ENCODE data around the gene ZFYVE28. TPM values are rescaled to one million over a fixed set of nuclear protein-coding genes. Genes with fewer than 3 reads are reported as not detected.

Gene ZFYVE28
- total RNA-seq, 1 experiment from 2014 or later = 19.2 TPM

- BruUV-seq (replicated peaks) = no TSS peak
- TF ChIP-seq POLR2AphosphoS5 (IDR thresholded peaks at IDR 0.05; ENCODE audit: low read depth, low read length) (no peak), JUND (IDR thresholded peaks at IDR 0.05) (no peak), ZNF274 (IDR thresholded peaks at IDR 0.05; ENCODE audit: low read depth, low read length) (no peak), TCF7L2 (IDR thresholded peaks at IDR 0.05; ENCODE audit: borderline replicate concordance, extremely low read depth, insufficient read depth, insufficient read length) (no peak), CEBPB (IDR thresholded peaks at IDR 0.05; ENCODE audit: low read depth) (no peak), SP1 (IDR thresholded peaks at IDR 0.05; ENCODE audit: low read depth) (no peak), SRF (IDR thresholded peaks at IDR 0.05; ENCODE audit: low read depth) (no peak), YY1 (IDR thresholded peaks at IDR 0.05; ENCODE audit: extremely low read depth, insufficient replicate concordance, low read depth, low read length) (no peak), ZFX (IDR thresholded peaks at IDR 0.05) (no peak), CTCF (IDR thresholded peaks at IDR 0.05 in 2 of 3, conservative IDR thresholded peaks at IDR 0.05 in 1 of 3; ENCODE audit: borderline replicate concordance in 1 of 3, insufficient read depth in 1 of 3, low read depth in 2 of 3, low read length in 2 of 3) (no peak), SIN3A (IDR thresholded peaks at IDR 0.05; ENCODE audit: low read depth) (no peak), POLR2A (IDR thresholded peaks at IDR 0.05; ENCODE audit: borderline replicate concordance, extremely low read depth, insufficient read depth, insufficient read length) (no peak), FOSL1 (IDR thresholded peaks at IDR 0.05; ENCODE audit: low read depth) (no peak), CBX3 (IDR thresholded peaks at IDR 0.05; ENCODE audit: low read depth) (no peak)
- TF ChIP-seq, protein P1, sequence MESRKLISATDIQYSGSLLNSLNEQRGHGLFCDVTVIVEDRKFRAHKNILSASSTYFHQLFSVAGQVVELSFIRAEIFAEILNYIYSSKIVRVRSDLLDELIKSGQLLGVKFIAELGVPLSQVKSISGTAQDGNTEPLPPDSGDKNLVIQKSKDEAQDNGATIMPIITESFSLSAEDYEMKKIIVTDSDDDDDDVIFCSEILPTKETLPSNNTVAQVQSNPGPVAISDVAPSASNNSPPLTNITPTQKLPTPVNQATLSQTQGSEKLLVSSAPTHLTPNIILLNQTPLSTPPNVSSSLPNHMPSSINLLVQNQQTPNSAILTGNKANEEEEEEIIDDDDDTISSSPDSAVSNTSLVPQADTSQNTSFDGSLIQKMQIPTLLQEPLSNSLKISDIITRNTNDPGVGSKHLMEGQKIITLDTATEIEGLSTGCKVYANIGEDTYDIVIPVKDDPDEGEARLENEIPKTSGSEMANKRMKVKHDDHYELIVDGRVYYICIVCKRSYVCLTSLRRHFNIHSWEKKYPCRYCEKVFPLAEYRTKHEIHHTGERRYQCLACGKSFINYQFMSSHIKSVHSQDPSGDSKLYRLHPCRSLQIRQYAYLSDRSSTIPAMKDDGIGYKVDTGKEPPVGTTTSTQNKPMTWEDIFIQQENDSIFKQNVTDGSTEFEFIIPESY (IDR thresholded peaks at IDR 0.05; ENCODE audit: extremely low read depth, insufficient replicate concordance, low read length) = no peak
- TF ChIP-seq, protein P2, sequence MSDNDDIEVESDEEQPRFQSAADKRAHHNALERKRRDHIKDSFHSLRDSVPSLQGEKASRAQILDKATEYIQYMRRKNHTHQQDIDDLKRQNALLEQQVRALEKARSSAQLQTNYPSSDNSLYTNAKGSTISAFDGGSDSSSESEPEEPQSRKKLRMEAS (IDR thresholded peaks at IDR 0.05) = no peak
- TF ChIP-seq, protein P3, sequence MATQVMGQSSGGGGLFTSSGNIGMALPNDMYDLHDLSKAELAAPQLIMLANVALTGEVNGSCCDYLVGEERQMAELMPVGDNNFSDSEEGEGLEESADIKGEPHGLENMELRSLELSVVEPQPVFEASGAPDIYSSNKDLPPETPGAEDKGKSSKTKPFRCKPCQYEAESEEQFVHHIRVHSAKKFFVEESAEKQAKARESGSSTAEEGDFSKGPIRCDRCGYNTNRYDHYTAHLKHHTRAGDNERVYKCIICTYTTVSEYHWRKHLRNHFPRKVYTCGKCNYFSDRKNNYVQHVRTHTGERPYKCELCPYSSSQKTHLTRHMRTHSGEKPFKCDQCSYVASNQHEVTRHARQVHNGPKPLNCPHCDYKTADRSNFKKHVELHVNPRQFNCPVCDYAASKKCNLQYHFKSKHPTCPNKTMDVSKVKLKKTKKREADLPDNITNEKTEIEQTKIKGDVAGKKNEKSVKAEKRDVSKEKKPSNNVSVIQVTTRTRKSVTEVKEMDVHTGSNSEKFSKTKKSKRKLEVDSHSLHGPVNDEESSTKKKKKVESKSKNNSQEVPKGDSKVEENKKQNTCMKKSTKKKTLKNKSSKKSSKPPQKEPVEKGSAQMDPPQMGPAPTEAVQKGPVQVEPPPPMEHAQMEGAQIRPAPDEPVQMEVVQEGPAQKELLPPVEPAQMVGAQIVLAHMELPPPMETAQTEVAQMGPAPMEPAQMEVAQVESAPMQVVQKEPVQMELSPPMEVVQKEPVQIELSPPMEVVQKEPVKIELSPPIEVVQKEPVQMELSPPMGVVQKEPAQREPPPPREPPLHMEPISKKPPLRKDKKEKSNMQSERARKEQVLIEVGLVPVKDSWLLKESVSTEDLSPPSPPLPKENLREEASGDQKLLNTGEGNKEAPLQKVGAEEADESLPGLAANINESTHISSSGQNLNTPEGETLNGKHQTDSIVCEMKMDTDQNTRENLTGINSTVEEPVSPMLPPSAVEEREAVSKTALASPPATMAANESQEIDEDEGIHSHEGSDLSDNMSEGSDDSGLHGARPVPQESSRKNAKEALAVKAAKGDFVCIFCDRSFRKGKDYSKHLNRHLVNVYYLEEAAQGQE (IDR thresholded peaks at IDR 0.05; ENCODE audit: low read depth) = no peak
- TF ChIP-seq, protein P4, sequence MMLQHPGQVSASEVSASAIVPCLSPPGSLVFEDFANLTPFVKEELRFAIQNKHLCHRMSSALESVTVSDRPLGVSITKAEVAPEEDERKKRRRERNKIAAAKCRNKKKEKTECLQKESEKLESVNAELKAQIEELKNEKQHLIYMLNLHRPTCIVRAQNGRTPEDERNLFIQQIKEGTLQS (IDR thresholded peaks at IDR 0.05) = no peak
- no peak overlapping the region for H3K9ac ChIP-seq (ENCODE audit: low read length)
- H3K9me3 ChIP-seq (ENCODE audit: control insufficient read depth in 1 of 2, insufficient read depth in 1 of 2, low read depth in 1 of 2, low read length in 2 of 2) = no peaks in the 10 kb centered on the region
- CTCF ChIA-PET = no interaction called here
- H2AFZ ChIP-seq (ENCODE audit: low read depth, low read length, poor library complexity, severe bottlenecking) = no peak overlapping the region
- H3K36me3 ChIP-seq (ENCODE audit: control insufficient read depth in 1 of 2, insufficient read depth in 2 of 2, low read length in 2 of 2) = no peaks in the 10 kb centered on the region
- DNase-seq (ENCODE audit: low read depth, low spot score) (no peak), ATAC-seq (no peak)
- intact Hi-C loops (cut with micrococcal nuclease) = no loop called here
- no peaks in the 10 kb centered on the region for H3K79me2 ChIP-seq (ENCODE audit: insufficient read depth, low read length)
- no peak overlapping the region for H3K4me3 ChIP-seq (replicated peaks in 1 of 2; ENCODE audit: low read depth in 1 of 2, low read length in 2 of 2)
- H3K4me1 ChIP-seq (ENCODE audit: control insufficient read depth in 1 of 2, insufficient read depth in 2 of 2, low read length in 2 of 2) = no peaks in the 10 kb centered on the region
- H3K9me2 ChIP-seq (ENCODE audit: insufficient read depth) = no peaks in the 10 kb centered on the region
- H3K27ac ChIP-seq (ENCODE audit: low read depth, low read length) = no peak overlapping the region
- no peaks in the 10 kb centered on the region for H3K27me3 ChIP-seq (ENCODE audit: insufficient read depth, low read length)
- POLR2A ChIA-PET = no interaction called here
- no peaks in the 10 kb centered on the region for H4K20me1 ChIP-seq (ENCODE audit: insufficient read depth)
- no peak overlapping the region for H3K4me2 ChIP-seq (ENCODE audit: low read length)
- RAD21 ChIA-PET (ENCODE audit: low non-redundant PET in 1 of 2, low total read pairs in 2 of 2, uncharacterized antibody in 2 of 2, unreplicated experiment in 2 of 2) = no interaction called here
Measured at GRCh38 chr4:2339458-2340271, 78.8 kb downstream of the ZFYVE28 start.

All from HCT116 (cell line).